ENCODE measurements around the gene ETNK2.

ETNK2 gene

GRCh38 chr1:204162494-204163074 is 10.7 kb upstream of the ETNK2 start:
- no peak; the same call in none of the 2 replicates for TF ChIP-seq CTCF (IDR thresholded peaks at IDR 0.05; ENCODE audit: low read depth, low read length)
- peak; percentile 15 for DNase-seq (ENCODE audit: extremely low read depth, low read depth)

- DNase-seq (ENCODE audit: extremely low read depth, low read depth), result no peak
Observed at GRCh38 chr1:204161609-204162493, 10.0 kb upstream of the ETNK2 start.

GRCh38 chr1:204157962-204158361 is 6.1 kb upstream of the ETNK2 start:
- no peak for DNase-seq (ENCODE audit: extremely low read depth, low read depth)
- TF ChIP-seq CTCF (IDR thresholded peaks at IDR 0.05; ENCODE audit: low read depth, low read length), result no peak

More at GRCh38 chr1:204161609-204162493, 10.0 kb upstream of the ETNK2 start:
- TF ChIP-seq CTCF (IDR thresholded peaks at IDR 0.05; ENCODE audit: low read depth, low read length), result no peak

- TF ChIP-seq CTCF (IDR thresholded peaks at IDR 0.05; ENCODE audit: low read depth, low read length), result no peak
- DNase-seq (ENCODE audit: extremely low read depth, low read depth), result no peak
Observed at GRCh38 chr1:204155881-204156280, 4.0 kb upstream of the ETNK2 start.

GRCh38 chr1:204154568-204155255 is 2.9 kb upstream of the ETNK2 start:
- TF ChIP-seq CTCF (IDR thresholded peaks at IDR 0.05; ENCODE audit: low read depth, low read length), result no peak
- no peak for DNase-seq (ENCODE audit: extremely low read depth, low read depth)

- DNase-seq (ENCODE audit: extremely low read depth, low read depth), result no peak
- no peak for TF ChIP-seq CTCF (IDR thresholded peaks at IDR 0.05; ENCODE audit: low read depth, low read length)
Observed at GRCh38 chr1:204153667-204154066, 1.8 kb upstream of the ETNK2 start.
